Right lobe of liver (tissue), 6 donors: Measurements from ENCODE around the gene SNRNP40. TPM values are rescaled to one million over a fixed set of nuclear protein-coding genes. Genes with fewer than 3 reads are reported as not detected.
"Not testable (repeated sequence)": the region's sequence is repeated elsewhere in the genome, so short reads cannot be mapped to it uniquely, and the experiment has no call there.

Source experiments
- ATAC-seq, 4 donors: fragments of 200-7000 bp; cut with Tn5 transposase; one replicate each; pipeline ENCODE4 v1.9.1; 2020; ENCODE audit warnings: mild to moderate bottlenecking in 4 of 4, moderate library complexity in 4 of 4
- DNase-seq, 3 donors: peaks; one replicate each; pipeline ENCODE4 v3.0.0-alpha.2; 2020
- H3K27ac ChIP-seq, 3 donors: fragments of 200-600 bp; one replicate each; pipeline ENCODE4 v1.8.0; 2022
- H3K27me3 ChIP-seq, 2 donors: fragments of 200-600 bp; one replicate each; pipeline ENCODE4 v1.8.0; 2022
- H3K36me3 ChIP-seq, 4 donors: fragments of 200-600 bp; sonication (generic) in 1 of 4; one replicate each; pipeline versions ENCODE4 v1.5.1 to v1.8.0; 2017 to 2022; ENCODE audit warnings: control low read depth in 1 of 4
- H3K4me1 ChIP-seq, 4 donors: fragments of 200-600 bp; sonication (generic) in 1 of 4; one replicate each; pipeline versions ENCODE4 v1.5.1 to v1.8.0; 2017 to 2022; ENCODE audit warnings: control low read depth in 1 of 4
- H3K4me3 ChIP-seq, 3 donors: fragments of 200-600 bp; one replicate each; pipeline ENCODE4 v1.8.0; 2022
- H3K9me3 ChIP-seq, 4 donors: fragments of 200-600 bp; sonication (generic) in 1 of 4; one replicate each; pipeline versions ENCODE4 v1.5.1 to v1.8.0; 2017 to 2022; ENCODE audit warnings: control low read depth in 1 of 4
- CTCF ChIP-seq, 4 donors: fragments of 200-600 bp in 3 of 4; fragments of 450-650 bp in 1 of 4; IDR thresholded peaks; one replicate each; pipeline versions ENCODE4 v1.5.1 to v1.8.0; 2016 to 2022; ENCODE audit warnings: antibody characterized with exemption in 4 of 4, mild to moderate bottlenecking in 2 of 4
- POLR2A ChIP-seq: fragments of 450-650 bp; IDR thresholded peaks from one replicate; pipeline ENCODE4 v1.6.1; 2017; ENCODE audit warnings: antibody characterized with exemption, mild to moderate bottlenecking
- WGBS: methylation state at CpG from one replicate; pipeline ENCODE4 v1.1.6; 2018; ENCODE audit warnings: low coverage, low lambda C conversion rate; ENCODE audit not compliant: insufficient coverage; ENCODE audit errors: missing lambda C conversion rate; 5-methylcytosine and 5-hydroxymethylcytosine counted together
- intact Hi-C, 2 donors: fragments of 100-400 bp; cut with DNase I; formaldehyde crosslinking; loops; one replicate each; pipeline versions ENCODE4 v1.11.2 to v1.14.1; 2022
- total RNA-seq, 6 experiments: library from RNA; depleted of rRNA in 2 of 6; stranded (reverse); fragments of >200 nt in 2 of 6; fragmentation: NEBNext Ultra II Directional in 3 of 6; extraction: Animal tissue kit (Norgen Biotek cat#: 25700) in 3 of 6; gene quantifications; one replicate each; pipeline versions ENCODE4 v1.1.0 to v1.2.4, GENCODE V29; 2016 to 2023
- donor health status: DM: no; HTN: yes; CAD: no.
- donor health status: DM: no; HTN: no; CAD: no.
- donor health status: DM: no; HTN: no; CAD: no.
- donor health status: DM: no; HTN: yes; CAD: no.
- donor health status: DM: no; HTN: yes; CAD: no.

Gene SNRNP40
- total RNA-seq, 6 experiments from 2014 or later = 12.2 to 18.9 (median 14.9) TPM

- DNase-seq (no peak), ATAC-seq (peak in 2 of 4 donors; percentile 2 to 3)
- TF ChIP-seq POLR2A = no peak
- TF ChIP-seq CTCF (IDR thresholded peaks at IDR 0.05) = no peak
- H3K4me1 ChIP-seq = peaks cover 0 to 12% (median 3%) of the 10 kb centered on the region in 4 donors
- H3K9me3 ChIP-seq = no peaks in the 10 kb centered on the region
- intact Hi-C loops = no loop called here
- H3K4me3 ChIP-seq = peak overlapping the region; percentile 89 to 96 (median 89)
- H3K36me3 ChIP-seq = peaks cover 0 to 24% (median 7%) of the 10 kb centered on the region in 4 donors
- H3K27ac ChIP-seq = peak overlapping the region; percentile 32 to 73 (median 65)
- H3K27me3 ChIP-seq = no peaks in the 10 kb centered on the region
- WGBS = 18% methylated on average over 17 of the region's 17 CpGs
These were observed 608 bp downstream of the SNRNP40 start for GRCh38 chr1:31295874-31296485.

- intact Hi-C loops = no loop called here
- no peaks in the 10 kb centered on the region for H3K27me3 ChIP-seq
- no peaks in the 10 kb centered on the region for H3K9me3 ChIP-seq
- peaks cover 0 to 71% (median 28%) of the 10 kb centered on the region in 4 donors for H3K36me3 ChIP-seq
- WGBS = 54% methylated on average over 4 of the region's 4 CpGs
- ATAC-seq = no peak
- H3K4me1 ChIP-seq = no peaks in the 10 kb centered on the region
- TF ChIP-seq POLR2A (no peak), CTCF (IDR thresholded peaks at IDR 0.05) (no peak)
- no peak overlapping the region for H3K4me3 ChIP-seq
- no peak overlapping the region for H3K27ac ChIP-seq
- DNase-seq = no peak
These were observed 7.6 kb downstream of the SNRNP40 start for GRCh38 chr1:31289021-31289420.

- intact Hi-C loops, H3K27me3 ChIP-seq, H3K9me3 ChIP-seq, H3K4me3 ChIP-seq, H3K4me1 ChIP-seq, ATAC-seq, DNase-seq, H3K27ac ChIP-seq: not testable (repeated sequence)
- H3K36me3 ChIP-seq = peaks cover 0 to 69% (median 26%) of the 10 kb centered on the region in 4 donors
- WGBS = 84% methylated on average over 3 of the region's 4 CpGs
These were observed 8.8 kb downstream of the SNRNP40 start for GRCh38 chr1:31287791-31288190.

- ATAC-seq, H3K4me1 ChIP-seq, DNase-seq, intact Hi-C loops, H3K27me3 ChIP-seq, H3K9me3 ChIP-seq, H3K4me3 ChIP-seq, H3K27ac ChIP-seq: not testable (repeated sequence)
- peaks cover 0 to 62% (median 11%) of the 10 kb centered on the region in 4 donors for H3K36me3 ChIP-seq
- WGBS = 97% methylated on average over 9 of the region's 9 CpGs
These were observed 14.2 kb downstream of the SNRNP40 start for GRCh38 chr1:31282426-31282825.

- H3K36me3 ChIP-seq = peaks cover 7 to 42% (median 15%) of the 10 kb centered on the region in 4 donors
- no peak for TF ChIP-seq CTCF (IDR thresholded peaks at IDR 0.05)
- TF ChIP-seq POLR2A = no peak
- H3K27me3 ChIP-seq = no peaks in the 10 kb centered on the region
- DNase-seq = no peak
- H3K4me3 ChIP-seq = no peak overlapping the region
- ATAC-seq = no peak
- 88% methylated on average over 2 of the region's 2 CpGs for WGBS
- H3K9me3 ChIP-seq = no peaks in the 10 kb centered on the region
- H3K4me1 ChIP-seq = no peaks in the 10 kb centered on the region
- intact Hi-C loops = no loop called here
- no peak overlapping the region for H3K27ac ChIP-seq
These were observed 23.0 kb downstream of the SNRNP40 start for GRCh38 chr1:31273619-31274018.
